HG02973 (cell line): ENCODE data around the gene HRNR.

ENCODE experiments used
- ATAC-seq: cut with Tn5 transposase; IDR thresholded peaks from one replicate; pipeline ENCODE4 v1.9.1; 2021; ENCODE audit warnings: moderate library complexity; ENCODE audit not compliant: unreplicated experiment

Gene HRNR

DNA sequence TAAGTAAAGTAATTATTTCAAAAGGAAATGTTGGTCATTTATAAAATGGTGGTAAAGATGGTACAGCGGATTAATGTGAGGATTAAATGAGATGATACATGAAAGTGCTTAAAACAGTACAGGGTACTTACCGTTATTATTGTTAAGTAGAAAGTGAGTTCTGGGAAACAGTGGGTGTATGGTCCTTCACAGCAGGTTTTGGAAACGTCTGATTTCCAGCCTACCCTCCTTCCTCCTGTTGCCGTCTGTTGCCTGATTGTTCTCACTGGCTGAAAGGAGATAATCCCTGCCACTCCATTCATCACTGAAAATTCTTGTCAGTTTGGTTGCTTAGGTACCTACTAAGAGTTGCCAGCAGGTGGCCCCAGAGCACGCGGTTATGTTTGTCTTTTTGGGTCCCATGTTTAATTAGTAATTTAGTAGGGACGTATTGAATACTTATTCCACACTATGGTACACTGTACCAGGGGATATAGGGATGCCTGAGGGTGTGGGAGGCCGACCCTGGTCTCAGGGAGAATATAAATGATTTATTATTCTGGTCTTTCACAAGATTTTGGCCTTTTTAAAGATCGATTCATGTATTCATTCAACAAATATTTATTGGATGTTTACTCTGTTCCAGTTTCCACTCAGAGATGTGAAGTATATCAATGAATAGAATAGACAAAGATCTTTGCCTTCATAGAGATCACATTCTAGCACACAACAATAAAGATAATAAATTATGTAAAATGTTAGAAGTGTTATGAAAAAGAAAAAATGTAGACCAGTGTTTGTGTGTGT, 34.1 kb downstream of the HRNR start:
- no peak for ATAC-seq

DNA sequence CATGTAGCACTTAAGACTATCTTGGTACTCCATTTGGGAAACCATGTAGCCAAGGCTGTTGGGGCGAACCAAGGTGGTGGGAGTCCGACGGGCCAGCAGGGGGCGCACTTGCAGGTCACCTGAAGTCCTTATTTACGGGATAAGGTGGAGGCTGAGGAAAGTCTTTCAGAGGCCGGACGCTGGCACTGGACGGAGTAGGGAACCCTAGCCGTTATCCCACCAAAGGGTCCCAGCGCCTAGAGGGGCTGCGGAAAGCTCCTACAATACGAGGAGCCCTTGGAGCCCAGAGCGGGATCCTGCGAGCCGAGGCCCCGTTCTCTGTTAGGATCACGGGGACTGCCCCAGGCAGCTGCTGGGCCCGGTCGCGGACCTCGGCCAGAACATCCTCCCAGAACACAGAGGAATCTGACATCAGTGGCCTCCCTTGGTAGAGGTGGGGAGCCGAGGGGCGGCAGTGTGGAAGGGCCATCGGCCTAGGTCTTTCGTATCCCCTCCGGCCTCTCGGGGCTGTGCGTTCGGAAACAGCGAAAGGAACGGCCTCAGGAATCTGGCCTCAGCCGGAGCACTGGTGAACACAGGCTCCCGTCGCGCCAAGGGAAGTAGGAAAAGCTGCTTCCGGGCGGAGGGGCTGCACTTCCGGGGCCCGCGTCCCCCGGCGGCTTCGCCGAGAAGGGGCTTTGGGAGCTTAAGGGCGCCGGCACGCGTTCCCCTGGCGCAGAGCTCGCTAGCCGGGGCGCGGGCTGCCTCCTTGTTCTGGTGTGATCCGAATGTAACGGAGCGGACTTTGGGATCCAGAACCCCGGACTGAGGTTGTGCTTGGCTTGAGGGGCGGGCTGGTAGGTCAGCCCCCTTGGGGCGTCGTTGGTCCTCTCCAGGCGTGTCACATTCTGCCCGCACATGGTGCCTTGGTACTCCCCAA, 35.1 kb downstream of the HRNR start:
- no peak for ATAC-seq

DNA sequence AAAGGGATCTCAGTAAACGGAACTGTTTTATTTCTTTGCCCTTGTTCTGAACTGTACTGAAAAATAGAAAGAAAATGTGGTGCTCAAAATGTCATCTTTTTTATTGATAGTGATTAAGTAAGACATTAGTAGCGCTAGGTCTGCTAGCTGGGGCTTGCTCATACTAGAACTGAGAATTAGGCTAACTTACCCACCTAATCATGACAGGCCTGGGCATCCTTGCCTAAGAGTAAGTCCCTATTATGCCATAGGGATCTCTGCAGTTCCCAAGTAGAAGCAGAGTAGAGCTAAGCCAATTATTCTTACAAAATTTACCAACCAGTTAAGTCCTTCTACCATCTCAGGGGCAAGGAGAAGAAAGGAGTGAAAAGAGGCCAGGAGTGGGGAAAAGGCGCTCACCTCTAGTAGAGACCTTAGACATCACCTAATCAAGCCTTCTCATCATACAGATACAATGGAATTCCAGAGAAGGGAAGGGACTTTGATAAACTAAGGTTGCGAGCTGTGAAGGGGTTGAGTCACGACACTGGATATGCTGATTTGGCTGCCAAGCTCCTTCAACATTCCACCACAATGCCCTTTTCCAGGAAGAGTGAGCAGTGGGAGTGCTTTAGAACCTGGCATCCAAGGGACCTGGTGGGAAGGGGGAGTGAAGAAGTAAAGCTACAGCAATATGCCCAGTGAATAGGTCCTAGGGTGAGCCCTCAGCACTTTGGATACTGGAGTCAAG, 37.3 kb downstream of the HRNR start:
- ATAC-seq, result no peak

DNA sequence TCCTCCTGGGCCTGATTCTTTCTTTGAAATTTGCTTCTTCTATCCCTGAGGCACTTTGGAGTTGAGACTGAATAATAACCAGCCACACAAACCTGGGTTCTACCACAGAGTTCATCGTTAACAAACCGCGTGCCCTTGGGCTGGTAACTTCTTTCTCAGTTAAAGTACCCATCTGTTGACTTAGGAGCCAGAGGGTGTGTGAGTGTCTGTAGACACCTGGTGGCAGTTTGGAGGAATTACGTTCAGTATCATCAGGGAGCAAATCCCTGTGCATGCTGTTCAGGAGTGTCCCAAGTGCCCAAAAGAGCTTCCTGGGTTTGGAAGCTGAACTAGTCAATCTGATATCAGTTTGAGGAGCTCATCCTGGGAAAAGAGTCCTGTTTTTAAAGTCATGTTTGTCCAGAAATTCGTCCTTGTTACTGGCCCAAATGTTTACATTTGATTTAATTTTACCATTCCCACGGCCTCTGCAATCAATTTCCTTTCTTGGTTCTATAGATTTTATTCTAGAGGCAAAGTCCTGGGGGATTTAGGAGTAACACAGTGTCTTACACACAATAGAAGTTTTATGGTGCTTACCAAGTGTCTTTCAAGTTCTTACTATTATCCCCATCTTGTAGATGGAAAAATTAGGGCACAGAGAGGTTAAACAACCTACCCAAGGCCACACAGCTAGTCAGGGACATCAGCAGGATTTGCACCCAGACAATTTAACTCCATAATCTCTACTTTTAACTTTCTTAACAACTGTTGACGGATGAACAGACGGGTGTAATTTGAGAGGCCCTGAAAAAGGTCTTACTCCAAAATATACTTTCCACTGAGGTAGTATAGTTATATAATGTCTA, 38.2 kb downstream of the HRNR start:
- peak; percentile 43 for ATAC-seq

DNA sequence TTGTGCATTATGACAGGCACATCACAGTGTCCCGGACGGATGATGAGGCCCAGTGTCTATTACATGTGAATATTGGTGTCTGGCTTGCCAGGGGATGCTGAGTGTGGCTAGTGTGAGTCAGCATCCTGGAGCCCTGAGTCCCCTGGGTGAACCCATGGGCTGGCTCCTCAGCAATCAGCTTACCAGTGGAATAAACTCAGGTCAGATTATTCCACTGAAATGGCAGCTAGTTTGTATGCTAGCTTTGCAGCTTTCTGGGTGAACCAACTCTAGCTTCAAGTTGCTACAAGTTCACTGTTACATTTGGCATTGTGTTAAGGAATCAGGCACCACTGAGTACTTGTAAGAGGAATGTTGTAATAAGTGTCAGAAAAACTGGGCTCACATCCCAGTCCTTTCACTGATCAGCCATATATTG, 41.0 kb downstream of the HRNR start:
- no peak for ATAC-seq

DNA sequence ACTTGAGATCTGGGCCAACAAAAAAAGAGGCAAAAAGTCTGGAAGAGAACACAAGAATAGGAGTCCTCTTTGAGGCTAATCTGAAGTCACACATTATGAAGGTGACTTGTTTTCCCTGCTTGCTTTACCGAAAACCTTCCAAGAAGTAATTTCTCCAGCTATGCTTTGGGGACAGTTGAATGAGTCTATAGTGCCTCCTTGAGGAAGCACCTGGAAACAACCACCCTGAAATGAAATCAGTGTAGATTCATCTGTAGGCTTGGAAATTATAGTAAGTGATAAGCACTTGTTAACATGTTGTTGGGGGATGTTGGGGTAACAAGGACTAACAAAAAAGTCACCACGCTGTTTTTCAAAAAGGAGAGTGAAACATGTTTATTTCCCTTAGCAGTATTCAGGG, 41.6 kb downstream of the HRNR start:
- no peak for ATAC-seq

DNA sequence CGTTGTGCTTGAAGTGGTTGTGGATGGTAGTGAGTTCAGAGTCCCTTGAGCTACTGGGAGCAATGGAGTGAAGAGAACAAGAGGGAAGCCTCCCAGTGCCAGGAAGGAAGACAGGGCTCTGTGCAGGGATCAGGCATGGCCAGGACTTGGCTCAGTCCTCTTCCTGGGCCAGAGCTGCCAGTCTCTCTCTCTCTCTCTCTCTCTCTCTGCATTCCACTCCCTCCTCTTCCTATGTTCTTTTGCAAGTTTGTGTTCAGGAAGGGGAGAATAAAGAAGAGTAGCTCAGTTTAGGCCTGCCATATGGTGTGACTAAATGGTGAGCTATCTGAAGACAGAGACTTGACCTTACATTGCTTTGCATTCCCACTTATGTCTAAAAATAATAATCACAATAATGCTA, 44.4 kb downstream of the HRNR start:
- ATAC-seq, result no peak

DNA sequence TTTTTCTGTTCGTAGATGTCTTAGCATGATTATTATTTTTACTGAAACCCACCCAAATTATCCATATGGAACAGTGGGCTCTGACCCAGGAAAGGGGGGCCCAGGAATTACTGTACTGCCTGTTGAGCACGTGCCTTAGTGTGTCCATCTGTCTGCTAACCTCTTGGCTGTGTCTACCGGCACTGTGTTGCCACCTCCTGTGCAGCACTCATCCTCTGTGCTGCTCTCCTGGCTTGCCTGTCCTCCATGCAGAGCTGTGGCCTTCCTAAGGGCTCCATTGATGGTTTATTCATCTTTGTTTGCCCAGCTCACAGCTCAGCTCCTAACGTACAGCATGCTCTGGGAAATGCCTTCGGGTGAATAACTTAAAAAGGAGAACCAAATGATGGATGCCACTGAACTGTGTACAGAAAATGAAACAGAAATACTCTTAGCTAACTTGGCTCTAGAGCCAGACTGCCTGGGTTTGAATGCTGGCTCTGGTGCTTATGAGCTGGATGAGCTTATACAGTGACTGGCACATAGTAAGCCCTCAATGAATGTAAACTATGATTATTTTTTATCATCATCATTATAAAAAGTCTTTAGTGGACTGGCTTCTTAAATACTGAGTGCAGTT, 53.6 kb downstream of the HRNR start:
- ATAC-seq, result no peak

DNA sequence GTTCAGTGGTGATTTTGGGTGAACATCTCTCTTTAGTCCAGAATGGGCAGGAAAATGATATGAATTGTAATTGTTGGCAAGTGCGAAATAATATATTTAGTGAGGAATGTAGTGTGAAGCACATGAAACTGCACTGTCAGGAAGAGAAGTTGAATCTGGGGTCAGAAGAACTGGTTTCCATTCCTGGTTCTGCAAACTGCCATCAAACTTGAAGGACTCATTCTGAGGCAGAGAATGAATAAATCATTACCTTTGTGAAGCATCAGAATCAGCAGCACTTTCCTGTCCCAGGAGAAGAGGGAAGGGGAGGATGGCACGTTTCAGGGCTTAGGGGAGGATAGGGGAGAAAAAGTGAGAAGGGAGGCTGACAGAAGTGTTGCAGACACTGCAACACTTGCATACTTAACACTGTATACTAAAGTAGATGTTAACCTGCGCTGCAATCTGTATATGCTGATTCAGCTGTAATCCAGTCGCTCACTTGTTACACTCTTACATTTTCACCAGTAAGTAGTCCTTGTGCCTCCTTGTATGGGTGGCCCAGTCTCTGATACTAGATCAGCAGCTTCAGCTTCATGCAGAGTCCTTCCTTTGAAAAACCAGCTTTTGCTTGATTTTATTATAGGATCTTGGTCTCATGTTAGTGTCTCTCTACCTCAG, 54.5 kb downstream of the HRNR start:
- ATAC-seq, result no peak

DNA sequence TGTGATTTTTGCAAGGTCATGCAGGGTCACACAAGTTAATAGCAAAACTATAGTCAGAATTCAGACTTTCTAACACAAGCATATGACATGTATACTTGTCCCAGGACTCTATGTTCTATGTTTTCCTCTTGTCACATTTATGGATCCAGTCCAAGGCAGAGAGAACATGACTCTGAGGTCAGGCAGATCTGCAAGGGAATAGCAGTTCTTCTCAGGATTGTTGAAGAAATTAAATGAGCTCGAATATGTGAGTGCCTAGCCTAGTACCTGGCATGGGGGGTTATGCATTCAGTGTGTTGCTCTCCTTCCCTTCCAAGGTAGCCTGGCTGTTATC, 55.5 kb downstream of the HRNR start:
- no peak for ATAC-seq

DNA sequence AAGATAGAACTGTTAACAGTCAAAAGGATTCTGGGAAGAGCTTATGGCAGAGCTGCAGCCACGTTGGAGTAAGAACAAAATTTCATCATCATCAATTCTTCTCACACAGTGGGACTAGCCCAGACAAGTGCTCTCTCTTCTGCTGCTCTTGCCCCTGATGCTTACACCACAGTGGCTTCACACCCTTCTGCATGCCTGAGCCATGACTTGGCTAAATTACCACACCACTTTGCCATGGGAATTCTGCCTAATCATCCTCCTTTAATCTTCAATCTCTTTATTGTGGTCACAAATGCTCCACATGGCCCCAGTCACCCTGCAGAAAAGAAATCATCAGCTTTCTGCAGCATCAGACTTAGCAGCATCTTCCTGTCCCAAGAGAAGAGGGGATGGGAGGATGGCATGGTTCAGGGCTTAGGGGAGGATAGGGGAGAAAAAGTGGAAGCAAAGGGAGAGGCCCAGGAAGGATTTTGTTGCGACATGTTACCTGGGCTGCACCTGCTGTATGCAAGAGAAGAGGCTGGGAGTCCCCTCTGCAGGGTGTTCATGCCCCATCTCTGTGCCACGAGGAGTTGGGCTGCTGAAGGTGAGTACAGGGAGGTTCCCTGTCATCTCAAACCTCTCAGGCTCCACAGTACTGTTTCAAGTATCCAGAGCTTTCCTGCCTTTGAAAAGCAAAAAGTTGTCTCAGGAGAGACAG, 56.0 kb downstream of the HRNR start:
- no peak for ATAC-seq

DNA sequence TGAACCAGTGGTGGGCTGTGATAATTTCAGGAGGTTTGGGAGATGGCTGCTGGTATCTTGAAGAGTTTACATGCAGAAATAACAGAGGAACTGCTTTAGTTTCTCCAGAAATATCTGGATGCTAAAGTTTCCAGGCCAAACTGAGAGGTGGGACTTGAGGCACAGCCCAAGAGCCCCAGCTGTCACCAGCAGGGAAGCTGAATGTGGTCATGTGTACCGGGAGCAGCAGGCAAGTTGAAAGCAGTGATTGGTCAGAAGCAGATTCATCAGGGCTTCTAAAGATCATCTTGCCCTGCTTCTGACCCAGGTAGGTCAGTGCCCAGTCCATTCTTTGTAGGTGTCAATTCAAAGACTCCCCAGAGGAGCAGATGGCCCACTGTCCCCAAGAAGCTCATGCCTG, 57.0 kb downstream of the HRNR start:
- no peak for ATAC-seq

DNA sequence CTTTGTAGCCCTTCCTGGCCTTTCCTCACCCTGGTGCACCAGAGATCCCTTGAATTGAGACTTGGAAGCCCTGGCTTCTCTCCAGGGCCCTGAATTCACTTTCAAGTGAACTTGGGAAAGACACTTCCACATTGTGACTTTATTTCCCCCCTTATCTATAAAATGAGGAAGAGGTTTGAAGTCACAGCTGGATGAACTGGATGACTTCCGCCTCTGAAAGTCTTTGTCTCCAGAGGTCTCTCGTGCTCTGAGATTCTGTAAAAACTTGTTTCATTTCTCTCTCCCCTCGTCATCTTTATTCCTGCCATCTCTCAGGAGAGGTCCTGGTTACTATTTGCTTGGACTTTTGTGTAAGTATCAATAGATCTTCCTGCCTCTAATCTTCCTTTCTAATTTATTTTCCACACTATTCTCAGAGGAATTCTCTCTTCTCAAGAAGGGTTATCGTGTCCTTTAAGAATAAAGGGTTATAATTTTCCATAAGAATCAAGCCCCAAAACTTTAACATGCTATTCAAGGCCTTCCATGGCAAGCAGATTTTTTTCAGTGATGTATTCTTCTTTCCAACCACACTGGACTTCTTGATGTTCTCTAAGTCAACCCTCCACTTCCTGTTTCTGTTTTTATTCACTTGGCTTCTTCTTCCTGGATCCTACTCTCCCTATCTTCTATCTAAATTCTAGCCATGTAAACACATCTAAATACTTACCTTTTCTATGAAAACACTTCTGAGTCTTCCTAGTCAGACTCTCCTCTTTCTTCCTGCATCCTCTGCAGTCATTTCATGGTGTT, 58.5 kb downstream of the HRNR start:
- ATAC-seq, result no peak

DNA sequence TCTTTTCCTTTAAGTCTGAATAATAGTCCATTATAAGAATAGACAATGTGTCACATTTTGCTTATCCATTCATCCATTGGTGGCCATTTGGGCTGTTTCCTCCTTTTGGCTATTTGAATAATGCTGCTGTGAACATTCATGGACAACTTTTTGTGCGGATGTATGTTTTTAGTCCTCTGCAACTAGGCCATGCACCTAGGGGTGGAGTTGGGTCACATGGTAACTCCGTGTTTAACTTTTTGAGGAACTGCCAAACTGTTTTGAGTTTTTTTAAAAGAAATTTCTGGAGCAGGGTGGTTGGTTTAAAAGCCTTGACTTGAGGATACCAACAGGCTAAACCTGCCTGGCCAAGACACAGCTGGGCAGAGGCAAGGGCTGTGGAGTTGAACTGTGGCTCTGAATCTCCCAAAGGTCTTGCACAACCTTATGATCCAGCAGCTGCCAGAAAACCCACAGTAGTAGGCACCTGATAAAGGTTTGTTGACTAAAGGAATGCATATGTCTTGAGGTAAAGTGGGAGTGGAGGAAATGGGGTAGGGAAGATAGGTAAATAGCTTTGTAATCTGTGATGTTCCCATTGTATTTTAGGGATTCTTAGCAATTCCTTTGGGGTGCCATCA, 59.4 kb downstream of the HRNR start:
- ATAC-seq, result no peak

DNA sequence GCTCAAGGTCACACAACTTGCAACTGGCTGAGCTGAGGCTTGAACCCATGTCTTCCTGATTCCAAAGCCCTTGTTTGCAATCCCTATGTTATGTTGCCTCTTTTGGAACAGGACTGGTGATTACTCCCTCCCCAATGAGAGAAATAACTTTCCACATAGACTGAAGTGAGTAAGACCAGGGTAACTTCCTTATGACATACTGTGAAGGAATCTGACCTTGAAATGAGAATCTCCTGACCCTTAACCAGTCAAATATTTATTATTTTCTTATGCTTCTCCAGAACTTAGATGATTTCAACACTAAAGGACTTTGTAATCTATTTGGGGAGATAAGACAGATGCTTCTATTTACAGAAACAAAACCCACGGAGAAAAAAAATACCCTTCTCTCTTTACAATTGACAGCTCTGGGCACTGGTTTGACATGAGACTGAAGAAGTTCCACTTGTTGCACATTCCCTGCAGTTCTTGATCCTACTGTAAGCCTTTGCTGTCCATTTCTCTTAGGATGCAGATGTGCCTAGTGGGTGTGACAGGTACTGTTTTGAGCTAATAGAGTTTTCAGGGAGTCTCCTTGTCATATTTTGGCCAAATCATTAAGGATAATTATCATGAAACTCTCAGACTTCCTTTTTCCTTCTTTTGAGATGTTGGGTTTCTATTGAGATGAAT, 61.1 kb downstream of the HRNR start:
- ATAC-seq, result no peak
